Measurements from ENCODE around the gene CECR2. TPM values are rescaled to one million over a fixed set of nuclear protein-coding genes. Genes with fewer than 3 reads are reported as not detected.

Gene CECR2
- total RNA-seq, 1 donor from 2014 or later, result 0.24 TPM

GRCh38 chr22:17396516-17396915, 27.3 kb downstream of the CECR2 start:
- TF ChIP-seq, protein P1, sequence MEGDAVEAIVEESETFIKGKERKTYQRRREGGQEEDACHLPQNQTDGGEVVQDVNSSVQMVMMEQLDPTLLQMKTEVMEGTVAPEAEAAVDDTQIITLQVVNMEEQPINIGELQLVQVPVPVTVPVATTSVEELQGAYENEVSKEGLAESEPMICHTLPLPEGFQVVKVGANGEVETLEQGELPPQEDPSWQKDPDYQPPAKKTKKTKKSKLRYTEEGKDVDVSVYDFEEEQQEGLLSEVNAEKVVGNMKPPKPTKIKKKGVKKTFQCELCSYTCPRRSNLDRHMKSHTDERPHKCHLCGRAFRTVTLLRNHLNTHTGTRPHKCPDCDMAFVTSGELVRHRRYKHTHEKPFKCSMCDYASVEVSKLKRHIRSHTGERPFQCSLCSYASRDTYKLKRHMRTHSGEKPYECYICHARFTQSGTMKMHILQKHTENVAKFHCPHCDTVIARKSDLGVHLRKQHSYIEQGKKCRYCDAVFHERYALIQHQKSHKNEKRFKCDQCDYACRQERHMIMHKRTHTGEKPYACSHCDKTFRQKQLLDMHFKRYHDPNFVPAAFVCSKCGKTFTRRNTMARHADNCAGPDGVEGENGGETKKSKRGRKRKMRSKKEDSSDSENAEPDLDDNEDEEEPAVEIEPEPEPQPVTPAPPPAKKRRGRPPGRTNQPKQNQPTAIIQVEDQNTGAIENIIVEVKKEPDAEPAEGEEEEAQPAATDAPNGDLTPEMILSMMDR (IDR thresholded peaks at IDR 0.05), result no peak
- DNase-seq (ENCODE audit: extremely low spot score, unreplicated experiment), result no peak
- H3K27ac Mint-ChIP-seq (ENCODE audit: unreplicated experiment), result no peak overlapping the region
- H3K4me1 Mint-ChIP-seq (ENCODE audit: unreplicated experiment), result no peaks in the 10 kb centered on the region
- no peaks in the 10 kb centered on the region for H3K27me3 Mint-ChIP-seq (ENCODE audit: unreplicated experiment)
- H3K36me3 Mint-ChIP-seq (ENCODE audit: unreplicated experiment), result no peaks in the 10 kb centered on the region
- H3K9me3 Mint-ChIP-seq (ENCODE audit: unreplicated experiment), result no peaks in the 10 kb centered on the region
- H3K4me3 Mint-ChIP-seq (ENCODE audit: unreplicated experiment), result no peak overlapping the region

DNA sequence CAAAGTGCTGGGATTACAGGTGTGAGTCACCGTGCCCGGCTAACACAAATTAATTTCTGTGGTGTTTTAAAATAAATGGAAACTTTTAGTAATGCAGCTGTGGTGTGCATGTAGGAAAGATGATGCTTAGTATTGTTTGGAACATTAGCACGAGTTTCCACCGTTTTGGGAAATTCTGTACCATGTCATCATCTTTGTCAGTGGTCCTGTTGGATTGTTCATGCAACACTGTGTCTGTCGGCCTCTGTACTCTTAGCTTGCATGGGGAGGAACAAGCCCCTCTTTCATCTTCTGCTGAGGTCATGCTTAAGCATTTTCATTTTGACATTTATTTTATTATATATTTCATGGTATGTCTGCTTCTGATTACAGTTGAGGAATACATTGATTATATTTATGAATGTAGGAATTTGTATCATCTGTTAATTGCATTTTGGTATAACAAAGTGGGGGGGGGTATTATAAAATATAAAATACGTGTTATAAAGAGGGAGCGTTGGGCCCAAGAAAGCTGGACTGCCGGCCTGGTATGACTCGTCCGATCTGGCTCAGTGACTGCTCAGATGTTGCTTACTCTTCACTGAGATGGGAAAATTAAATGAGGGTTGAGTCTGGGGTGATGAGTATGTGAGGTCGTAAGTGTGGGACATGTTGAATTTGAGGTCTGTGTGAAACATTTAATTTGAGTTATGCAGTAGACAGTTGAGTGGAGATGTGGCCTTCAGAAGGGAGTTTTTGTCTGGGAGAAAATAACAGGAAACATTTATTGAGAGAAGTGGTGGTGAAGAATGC, 28.7 kb downstream of the CECR2 start:
- Mint-ChIP-seq H3K36me3 (ENCODE audit: unreplicated experiment) (no peaks in the 10 kb centered on the region), H3K9me3 (ENCODE audit: unreplicated experiment) (no peaks in the 10 kb centered on the region), H3K4me1 (ENCODE audit: unreplicated experiment) (no peaks in the 10 kb centered on the region), H3K27me3 (ENCODE audit: unreplicated experiment) (no peaks in the 10 kb centered on the region), H3K4me3 (ENCODE audit: unreplicated experiment) (no peak overlapping the region), H3K27ac (ENCODE audit: unreplicated experiment) (no peak overlapping the region)
- TF ChIP-seq, protein P1 (IDR thresholded peaks at IDR 0.05), result no peak
- no peak for DNase-seq (ENCODE audit: extremely low spot score, unreplicated experiment)

DNA sequence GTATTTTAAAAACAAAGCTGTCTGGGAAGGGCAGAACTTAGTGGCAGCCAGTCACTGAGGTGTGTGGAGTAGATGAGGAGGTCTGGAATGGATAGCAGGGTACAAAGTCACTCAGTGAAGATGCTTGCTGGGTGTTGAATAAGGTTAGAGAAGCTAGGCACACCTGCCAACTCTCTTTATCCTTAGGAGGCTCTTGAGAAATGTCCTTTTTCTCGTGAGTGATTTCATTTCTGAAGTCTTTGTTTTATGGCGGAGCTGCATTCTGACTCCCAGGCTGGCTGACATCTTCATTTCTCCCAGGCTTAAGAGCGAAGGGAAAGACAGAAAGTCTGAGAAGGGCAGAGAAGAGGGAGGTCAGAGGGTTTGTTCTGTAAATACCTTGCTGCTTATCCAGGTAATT, 31.0 kb downstream of the CECR2 start:
- no peak overlapping the region for H3K27ac Mint-ChIP-seq (ENCODE audit: unreplicated experiment)
- H3K27me3 Mint-ChIP-seq (ENCODE audit: unreplicated experiment), result no peaks in the 10 kb centered on the region
- no peaks in the 10 kb centered on the region for H3K36me3 Mint-ChIP-seq (ENCODE audit: unreplicated experiment)
- no peak for DNase-seq (ENCODE audit: extremely low spot score, unreplicated experiment)
- H3K9me3 Mint-ChIP-seq (ENCODE audit: unreplicated experiment), result no peaks in the 10 kb centered on the region
- TF ChIP-seq, protein P1 (IDR thresholded peaks at IDR 0.05), result no peak
- no peak overlapping the region for H3K4me3 Mint-ChIP-seq (ENCODE audit: unreplicated experiment)
- H3K4me1 Mint-ChIP-seq (ENCODE audit: unreplicated experiment), result no peaks in the 10 kb centered on the region

- TF ChIP-seq, protein P1 (IDR thresholded peaks at IDR 0.05), result no peak
- Mint-ChIP-seq H3K9me3 (ENCODE audit: unreplicated experiment) (no peaks in the 10 kb centered on the region), H3K27me3 (ENCODE audit: unreplicated experiment) (no peaks in the 10 kb centered on the region), H3K4me1 (ENCODE audit: unreplicated experiment) (no peaks in the 10 kb centered on the region), H3K4me3 (ENCODE audit: unreplicated experiment) (no peak overlapping the region), H3K36me3 (ENCODE audit: unreplicated experiment) (no peaks in the 10 kb centered on the region), H3K27ac (ENCODE audit: unreplicated experiment) (no peak overlapping the region)
- DNase-seq (ENCODE audit: extremely low spot score, unreplicated experiment), result no peak
Observed at GRCh38 chr22:17401728-17402127, 32.5 kb downstream of the CECR2 start.

- no peak for DNase-seq (ENCODE audit: extremely low spot score, unreplicated experiment)
- Mint-ChIP-seq H3K36me3 (ENCODE audit: unreplicated experiment) (no peaks in the 10 kb centered on the region), H3K27me3 (ENCODE audit: unreplicated experiment) (no peaks in the 10 kb centered on the region), H3K9me3 (ENCODE audit: unreplicated experiment) (no peaks in the 10 kb centered on the region), H3K4me3 (ENCODE audit: unreplicated experiment) (no peak overlapping the region), H3K27ac (ENCODE audit: unreplicated experiment) (no peak overlapping the region), H3K4me1 (ENCODE audit: unreplicated experiment) (no peaks in the 10 kb centered on the region)
- TF ChIP-seq, protein P1 (IDR thresholded peaks at IDR 0.05), result no peak
Observed at GRCh38 chr22:17402293-17402692, 33.0 kb downstream of the CECR2 start.
